ENCODE data around the gene CMSS1. TPM values are rescaled to one million over a fixed set of nuclear protein-coding genes. Genes with fewer than 3 reads are reported as not detected.

CMSS1 gene
- total RNA-seq, 1 experiment from 2014 or later, result 64.1 TPM

DNA sequence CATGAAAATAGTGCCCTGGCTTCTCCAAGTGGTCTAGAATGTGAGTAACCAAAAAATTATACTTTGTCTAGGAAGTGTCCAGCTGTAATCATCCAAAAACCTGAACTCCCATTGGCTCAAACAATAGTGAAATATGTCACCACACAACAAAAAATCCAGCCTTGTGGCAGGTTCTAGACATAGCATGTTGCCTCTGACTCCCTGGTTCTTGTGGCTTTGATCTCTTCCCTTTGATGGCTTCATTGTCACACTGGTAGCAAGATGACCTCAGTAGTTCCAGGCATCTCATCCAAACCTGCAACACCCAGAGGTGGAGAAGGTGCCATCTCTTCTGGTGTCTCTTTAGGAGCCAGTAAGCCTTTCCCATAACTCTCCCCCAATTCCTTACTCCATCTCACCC lies 74.7 kb downstream of the CMSS1 start:
- Histone ChIP-seq H3K9me2 (ENCODE audit: insufficient read depth) (no peaks in the 10 kb centered on the region), H3K9ac (ENCODE audit: low read length) (no peak overlapping the region), H3K27ac (ENCODE audit: low read depth, low read length) (no peak overlapping the region), H3K79me2 (ENCODE audit: insufficient read depth, low read length) (peaks cover 21% of the 10 kb centered on the region), H3K9me3 (ENCODE audit: control insufficient read depth in 1 of 2, insufficient read depth in 1 of 2, low read depth in 1 of 2, low read length in 2 of 2) (no peaks in the 10 kb centered on the region), H3K27me3 (ENCODE audit: insufficient read depth, low read length) (no peaks in the 10 kb centered on the region), H3K4me1 (ENCODE audit: control insufficient read depth in 1 of 2, insufficient read depth in 2 of 2, low read length in 2 of 2) (peaks cover 12 to 27% of the 10 kb centered on the region in 2 experiments), H3K36me3 (ENCODE audit: control insufficient read depth in 1 of 2, insufficient read depth in 2 of 2, low read length in 2 of 2) (no peaks in the 10 kb centered on the region), H3K4me2 (ENCODE audit: low read length) (no peak overlapping the region), H3K4me3 (replicated peaks in 1 of 2; ENCODE audit: low read depth in 1 of 2, low read length in 2 of 2) (no peak overlapping the region), H4K20me1 (ENCODE audit: insufficient read depth) (no peaks in the 10 kb centered on the region), H2AFZ (ENCODE audit: low read depth, low read length, poor library complexity, severe bottlenecking) (no peak overlapping the region)
- POLR2A ChIA-PET, result no interaction called here
- no TSS peak for BruUV-seq (replicated peaks)
- intact Hi-C loops (cut with micrococcal nuclease), result no loop called here
- TF ChIP-seq TCF7L2 (IDR thresholded peaks at IDR 0.05; ENCODE audit: borderline replicate concordance, extremely low read depth, insufficient read depth, insufficient read length) (peak; percentile 83), CTCF (IDR thresholded peaks at IDR 0.05 in 2 of 3, conservative IDR thresholded peaks at IDR 0.05 in 1 of 3; ENCODE audit: borderline replicate concordance in 1 of 3, insufficient read depth in 1 of 3, low read depth in 2 of 3, low read length in 2 of 3) (peak in 2 of 3 experiments; percentile 9 to 29; a peak in 2 of 6 replicates), EZH2 (IDR thresholded peaks at IDR 0.05) (no peak)
- CTCF ChIA-PET, result no interaction called here
- DNase-seq (ENCODE audit: low read depth, low spot score), result no peak
- RAD21 ChIA-PET (ENCODE audit: low non-redundant PET in 1 of 2, low total read pairs in 2 of 2, uncharacterized antibody in 2 of 2, unreplicated experiment in 2 of 2), result no interaction called here
- peak; percentile 60 for ATAC-seq

DNA sequence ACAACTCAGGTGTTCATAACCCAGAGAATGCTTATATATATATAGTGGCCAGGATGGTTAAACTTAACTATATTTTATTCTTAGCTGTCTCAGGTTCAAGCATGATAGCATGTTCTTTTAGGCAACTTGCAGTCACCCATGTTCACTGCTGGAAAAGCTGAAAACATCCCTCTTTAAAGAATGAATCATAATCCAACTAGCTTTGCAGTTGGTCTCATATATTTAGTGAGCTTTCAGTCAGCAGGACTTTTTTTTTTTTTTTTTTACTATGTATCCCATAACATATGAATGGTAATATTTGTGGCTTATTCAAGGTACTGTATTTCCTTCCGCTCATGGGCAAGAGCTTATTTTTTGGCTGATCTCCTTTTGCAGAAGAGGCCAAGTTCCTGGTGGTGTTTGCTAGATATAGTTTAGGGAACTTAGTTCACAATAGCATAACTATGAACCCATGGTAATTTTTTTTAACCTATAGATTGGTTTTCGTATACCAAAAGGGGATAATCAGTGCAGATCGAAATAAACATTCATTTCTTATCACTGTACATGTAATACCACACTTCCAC lies 77.6 kb downstream of the CMSS1 start:
- H3K4me3 ChIP-seq (replicated peaks in 1 of 2; ENCODE audit: low read depth in 1 of 2, low read length in 2 of 2), result no peak overlapping the region
- H3K9me2 ChIP-seq (ENCODE audit: insufficient read depth), result no peaks in the 10 kb centered on the region
- POLR2A ChIA-PET, result no interaction called here
- no peak overlapping the region for H3K9ac ChIP-seq (ENCODE audit: low read length)
- peaks cover 12 to 27% of the 10 kb centered on the region in 2 experiments for H3K4me1 ChIP-seq (ENCODE audit: control insufficient read depth in 1 of 2, insufficient read depth in 2 of 2, low read length in 2 of 2)
- peak overlapping the region; percentile 47 for H3K4me2 ChIP-seq (ENCODE audit: low read length)
- ATAC-seq (no peak), DNase-seq (ENCODE audit: low read depth, low spot score) (no peak)
- H2AFZ ChIP-seq (ENCODE audit: low read depth, low read length, poor library complexity, severe bottlenecking), result no peak overlapping the region
- H4K20me1 ChIP-seq (ENCODE audit: insufficient read depth), result no peaks in the 10 kb centered on the region
- intact Hi-C loops (cut with micrococcal nuclease), result no loop called here
- TF ChIP-seq MAX (IDR thresholded peaks at IDR 0.05) (no peak), FOSL1 (IDR thresholded peaks at IDR 0.05; ENCODE audit: low read depth) (no peak), POLR2AphosphoS5 (IDR thresholded peaks at IDR 0.05; ENCODE audit: low read depth, low read length) (no peak), EZH2phosphoT487 (IDR thresholded peaks at IDR 0.05; ENCODE audit: borderline replicate concordance) (no peak), RAD21 (IDR thresholded peaks at IDR 0.05; ENCODE audit: low read depth) (no peak), ELF1 (IDR thresholded peaks at IDR 0.05; ENCODE audit: borderline replicate concordance, low read depth) (no peak), ZFX (IDR thresholded peaks at IDR 0.05) (no peak), ZNF274 (IDR thresholded peaks at IDR 0.05; ENCODE audit: low read depth, low read length) (no peak), CBX3 (IDR thresholded peaks at IDR 0.05; ENCODE audit: low read depth) (no peak)
- RAD21 ChIA-PET (ENCODE audit: low non-redundant PET in 1 of 2, low total read pairs in 2 of 2, uncharacterized antibody in 2 of 2, unreplicated experiment in 2 of 2), result no interaction called here
- CTCF ChIA-PET, result no interaction called here
- H3K9me3 ChIP-seq (ENCODE audit: control insufficient read depth in 1 of 2, insufficient read depth in 1 of 2, low read depth in 1 of 2, low read length in 2 of 2), result no peaks in the 10 kb centered on the region
- no peaks in the 10 kb centered on the region for H3K36me3 ChIP-seq (ENCODE audit: control insufficient read depth in 1 of 2, insufficient read depth in 2 of 2, low read length in 2 of 2)
- H3K27me3 ChIP-seq (ENCODE audit: insufficient read depth, low read length), result no peaks in the 10 kb centered on the region
- BruUV-seq (replicated peaks), result no TSS peak
- H3K27ac ChIP-seq (ENCODE audit: low read depth, low read length), result no peak overlapping the region
- H3K79me2 ChIP-seq (ENCODE audit: insufficient read depth, low read length), result peaks cover 26% of the 10 kb centered on the region
